M059J (cell line): ENCODE results near the gene BANF2. TPM values are rescaled to one million over a fixed set of nuclear protein-coding genes. Genes with fewer than 3 reads are reported as not detected.
"Not testable (repeated sequence)": the region's sequence is repeated elsewhere in the genome, so short reads cannot be mapped to it uniquely, and the experiment has no call there.

Source experiments
- DNase-seq: peaks from one replicate; pipeline ENCODE4 v3.0.0-alpha.2; 2012; ENCODE audit warnings: low read depth
- total RNA-seq: library from RNA; depleted of rRNA; stranded (reverse); fragments of >200 nt; shearing (Covaris generic); gene quantifications from 2 replicates; pipeline ENCODE4 v1.2.3, GENCODE V29; 2014; rRNA removed

Gene BANF2
- total RNA-seq, 1 experiment from 2014 or later = not detected

GRCh38 chr20:17765017-17765416 lies 65.3 kb downstream of the BANF2 start:
- DNase-seq = no peak

- DNase-seq = no peak
Observed at GRCh38 chr20:17765584-17765983, 65.8 kb downstream of the BANF2 start.

- no peak for DNase-seq
Observed at GRCh38 chr20:17766226-17766625, 66.5 kb downstream of the BANF2 start.

- no peak for DNase-seq
Observed at GRCh38 chr20:17767624-17768023, 67.9 kb downstream of the BANF2 start.

- no peak for DNase-seq
Observed at GRCh38 chr20:17768271-17768670, 68.5 kb downstream of the BANF2 start.

GRCh38 chr20:17769716-17770115 lies 70.0 kb downstream of the BANF2 start:
- not testable (repeated sequence) for DNase-seq

- no peak for DNase-seq
Observed at GRCh38 chr20:17771206-17772004, 71.6 kb downstream of the BANF2 start.

GRCh38 chr20:17772005-17772343 lies 72.2 kb downstream of the BANF2 start:
- DNase-seq = no peak

GRCh38 chr20:17773619-17774018 lies 73.9 kb downstream of the BANF2 start:
- no peak for DNase-seq

GRCh38 chr20:17775600-17775999 lies 75.8 kb downstream of the BANF2 start:
- DNase-seq = no peak

GRCh38 chr20:17776551-17776950 lies 76.8 kb downstream of the BANF2 start:
- DNase-seq = no peak

- not testable (repeated sequence) for DNase-seq
Observed at GRCh38 chr20:17779011-17779410, 79.2 kb downstream of the BANF2 start.

- DNase-seq = no peak
Observed at GRCh38 chr20:17782768-17783167, 83.0 kb downstream of the BANF2 start.

- no peak for DNase-seq
Observed at GRCh38 chr20:17783671-17784070, 83.9 kb downstream of the BANF2 start.

- DNase-seq = no peak
Observed at GRCh38 chr20:17785007-17785406, 85.2 kb downstream of the BANF2 start.

Other genes starting within 250 kb of the BANF2 start
- gene BFSP1, start 168.6 kb upstream of the BANF2 start, total RNA-seq = 4.8 and 5.5 TPM in 2 replicates
- gene DSTN, start 129.9 kb upstream of the BANF2 start, total RNA-seq = 452 and 584 TPM in 2 replicates
- gene RRBP1, start 17.7 kb upstream of the BANF2 start, total RNA-seq = 145 and 253 TPM in 2 replicates